ENCODE results near the gene ZNF708.
"Not testable (repeated sequence)": the region's sequence is repeated elsewhere in the genome, so short reads cannot be mapped to it uniquely, and the experiment has no call there.

The ZNF708 gene

DNA sequence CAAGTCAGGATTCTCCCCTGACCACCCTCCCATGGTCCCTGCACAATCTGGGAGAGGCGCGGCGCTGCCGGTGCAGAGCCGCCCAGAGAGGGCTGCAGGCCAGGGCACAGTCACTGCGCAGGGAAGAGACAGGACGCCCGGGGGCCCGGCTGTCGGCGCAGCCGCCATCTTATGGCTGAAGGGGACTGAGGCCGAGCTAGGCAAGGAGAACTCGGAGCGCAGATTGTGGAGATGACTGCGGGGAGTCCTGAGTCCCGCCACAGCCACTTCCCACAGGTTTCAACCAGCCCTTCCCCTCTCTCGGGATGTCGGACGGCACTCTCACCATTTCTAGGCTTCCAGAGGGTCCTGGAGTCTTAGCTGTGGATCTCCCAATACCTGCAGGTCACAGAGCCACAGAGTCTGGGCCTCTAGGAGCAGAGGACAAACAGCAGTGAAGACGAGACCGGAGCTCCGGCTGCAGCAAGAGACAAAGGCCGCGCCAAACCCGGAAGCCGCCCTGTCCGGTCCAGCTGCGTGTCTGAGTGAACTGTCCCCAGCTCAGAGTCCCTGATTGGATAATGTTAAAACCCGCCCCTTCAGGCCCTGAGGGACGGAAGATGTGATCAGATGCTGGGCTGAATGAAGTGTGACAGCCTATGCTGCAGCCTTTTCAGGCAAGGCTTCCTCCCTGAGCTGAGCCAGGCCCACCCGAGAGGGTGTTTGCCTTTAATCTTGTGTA, at the start of gene ZNF708:
TSS of gene ZNF708 (minus strand) at position 526 of the 721 bp plus-strand sequence. CDS start at position 328, 198 bp downstream.
- DNase-seq = peak; percentile 94

DNA sequence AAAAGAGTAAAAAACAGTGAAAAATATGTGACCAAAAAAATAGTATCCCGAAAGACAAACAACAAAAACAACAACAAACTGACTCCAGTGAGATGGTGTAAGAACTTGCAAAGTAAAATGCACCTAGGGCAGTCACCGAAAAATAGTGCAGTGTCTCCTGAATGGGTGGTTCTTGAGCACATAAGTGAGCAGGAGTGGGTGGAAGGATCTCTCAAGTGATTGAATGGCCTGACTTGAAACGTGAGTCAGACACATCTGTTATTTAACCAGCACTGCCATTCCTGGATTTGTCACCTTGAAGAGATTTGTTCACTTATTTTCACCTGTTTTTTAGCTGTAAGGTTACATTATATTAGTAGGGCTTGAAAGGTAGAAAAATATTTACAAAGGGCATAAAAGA, 33.1 kb upstream of the ZNF708 start:
- no peak for DNase-seq

DNA sequence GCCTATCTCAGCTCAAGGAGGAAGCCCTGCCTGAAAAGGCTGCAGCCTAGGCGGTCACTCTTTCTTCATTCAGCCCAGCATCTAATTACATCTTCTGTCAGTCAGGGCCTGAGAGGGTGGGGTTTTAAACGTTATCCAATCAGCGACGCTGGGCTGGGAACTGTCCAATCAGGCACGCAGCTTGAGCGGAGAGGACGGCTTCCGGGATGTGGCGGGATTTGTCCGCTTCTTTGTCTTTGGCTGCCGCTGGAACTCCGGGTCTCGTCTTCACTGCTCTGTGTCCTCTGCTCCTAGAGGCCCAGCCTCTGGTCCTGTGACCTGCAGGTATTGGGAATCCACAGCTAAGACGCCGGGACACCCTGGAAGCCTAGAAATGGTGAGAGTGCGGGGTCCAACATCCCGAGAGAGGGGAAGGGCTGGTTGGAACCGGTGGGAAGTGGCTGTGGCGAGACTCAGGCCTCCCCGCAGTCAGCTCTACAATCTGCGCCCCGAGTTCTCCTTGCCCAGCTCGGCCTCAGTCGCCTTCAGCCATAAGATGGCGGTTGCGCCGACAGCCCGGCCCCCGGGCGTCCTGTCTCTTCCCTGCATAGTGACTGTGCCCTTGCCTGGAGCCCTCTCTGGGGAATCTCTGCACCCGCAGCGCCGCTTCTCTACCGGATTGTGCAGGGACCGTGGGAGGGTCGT, 29.7 kb upstream of the ZNF708 start, which contains the start of gene ZNF738:
TSS of gene ZNF738 (plus strand) at position 233 of the 684 bp plus-strand sequence. CDS start at position 374, 141 bp downstream.
- DNase-seq = peak; percentile 92

GRCh38 chr19:21352830-21353229, 23.6 kb upstream of the ZNF708 start:
- no peak for DNase-seq

DNA sequence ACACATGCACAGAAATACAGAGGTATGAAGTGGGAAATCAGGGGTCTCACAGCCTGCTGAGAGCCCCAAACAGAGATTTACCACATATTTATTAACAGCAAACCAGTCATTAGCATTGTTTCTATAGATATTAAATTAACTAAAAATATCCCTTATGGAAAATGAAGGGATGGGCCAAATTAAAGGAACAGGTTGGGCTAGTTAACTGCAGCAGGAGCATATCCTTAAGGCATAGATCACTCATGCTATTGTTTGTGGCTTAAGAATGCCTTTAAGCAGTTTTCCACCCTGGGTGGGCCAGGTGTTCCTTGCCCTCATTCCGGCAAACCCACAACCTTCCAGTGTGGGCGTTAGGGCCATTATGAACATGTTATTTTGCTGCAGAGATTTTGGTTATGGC, 15.6 kb upstream of the ZNF708 start:
- not testable (repeated sequence) for DNase-seq

DNA sequence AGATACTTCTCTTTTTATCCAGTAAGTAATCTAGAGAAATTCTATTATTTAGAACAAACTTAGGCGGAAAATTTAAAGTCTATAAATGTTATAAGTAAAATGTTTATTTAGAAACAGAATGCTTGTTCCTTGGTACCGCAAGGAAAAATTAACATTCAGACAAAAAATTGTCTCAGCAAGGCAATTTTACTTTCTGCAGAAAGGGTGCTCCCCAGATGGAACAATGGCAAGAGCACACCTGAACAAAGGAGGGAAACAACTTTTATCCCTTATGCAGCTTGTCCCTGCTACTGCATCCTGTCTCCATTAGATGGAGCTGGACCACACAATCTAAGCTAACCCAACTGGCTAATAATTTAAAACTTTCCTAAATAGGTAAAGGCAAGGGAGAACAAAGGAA, 6.5 kb upstream of the ZNF708 start:
- no peak for DNase-seq

DNA sequence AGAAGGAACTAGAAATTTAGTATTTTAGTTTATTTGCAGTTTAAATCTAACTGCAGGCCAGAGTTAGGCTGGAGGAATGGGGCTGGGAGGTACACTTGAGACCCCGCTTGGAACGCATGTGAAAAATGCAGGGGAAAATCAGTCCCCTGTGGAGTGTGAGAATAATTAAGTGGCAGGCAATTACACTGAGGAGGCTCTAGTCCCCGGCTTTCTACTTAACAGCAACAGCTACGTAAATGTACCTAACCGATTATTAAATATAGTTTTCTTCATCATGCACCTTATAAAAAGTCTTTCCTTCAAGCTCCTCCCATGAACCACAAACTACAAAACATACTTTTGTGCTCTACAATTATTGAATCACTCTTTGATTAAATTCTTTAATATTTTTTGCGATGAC, 804 bp downstream of the ZNF708 start:
- DNase-seq = no peak

GRCh38 chr19:21326169-21326568, 3.0 kb downstream of the ZNF708 start:
- no peak for DNase-seq

GRCh38 chr19:21323000-21323399, 6.2 kb downstream of the ZNF708 start:
- DNase-seq = no peak

GRCh38 chr19:21322528-21322927, 6.7 kb downstream of the ZNF708 start:
- DNase-seq = no peak

- DNase-seq = no peak
Observed at GRCh38 chr19:21321996-21322395, 7.2 kb downstream of the ZNF708 start.

DNA sequence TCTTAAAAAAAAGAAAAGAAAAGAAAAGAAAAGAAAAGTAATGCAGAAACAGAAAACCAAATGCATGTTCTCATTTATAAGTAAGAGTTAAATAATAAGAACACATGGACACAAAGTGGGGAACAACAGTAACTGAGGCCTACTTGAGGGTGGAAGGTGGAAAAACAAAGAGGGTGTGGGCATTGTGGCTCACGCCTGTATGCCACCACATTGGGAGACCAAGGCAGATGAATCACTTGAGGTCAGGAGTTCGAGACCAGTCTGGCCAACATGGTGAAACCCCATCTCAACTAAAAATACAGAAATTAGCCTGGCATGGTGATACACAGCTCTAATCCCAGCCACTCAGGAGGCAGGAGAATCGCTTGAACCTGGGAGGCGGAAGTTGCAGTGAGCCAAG, 8.1 kb downstream of the ZNF708 start:
- DNase-seq = no peak

GRCh38 chr19:21317821-21318220, 11.4 kb downstream of the ZNF708 start:
- no peak for DNase-seq

- peak; percentile 87 for DNase-seq
Observed at GRCh38 chr19:21314676-21315075, 14.5 kb downstream of the ZNF708 start.

GRCh38 chr19:21312807-21313206, 16.4 kb downstream of the ZNF708 start:
- not testable (repeated sequence) for DNase-seq

GRCh38 chr19:21308773-21309172, 20.4 kb downstream of the ZNF708 start:
- peak; percentile 80 for DNase-seq

- not testable (repeated sequence) for DNase-seq
Observed at GRCh38 chr19:21306881-21307479, 22.2 kb downstream of the ZNF708 start.

DNA sequence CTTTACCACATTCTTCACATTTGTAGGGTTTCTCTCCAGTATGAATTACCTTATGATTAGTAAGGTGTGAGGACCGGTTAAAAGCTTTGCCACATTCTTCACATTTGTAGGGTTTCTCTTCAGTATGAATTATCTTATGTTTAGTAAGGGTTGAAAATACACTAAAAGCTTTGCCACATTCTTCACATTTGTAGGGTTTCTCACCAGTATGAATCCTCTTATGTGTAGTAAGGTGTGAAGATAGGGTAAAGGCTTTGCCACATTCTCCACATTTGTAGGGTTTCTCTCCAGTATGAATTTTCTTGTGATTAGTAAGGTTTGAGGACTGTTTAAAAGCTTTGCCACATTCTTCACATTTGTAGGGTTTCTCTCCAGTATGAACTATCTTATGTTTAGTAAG, 35.4 kb downstream of the ZNF708 start:
- DNase-seq = not testable (repeated sequence)

GRCh38 chr19:21269813-21270212, 59.4 kb downstream of the ZNF708 start:
- DNase-seq = no peak

GRCh38 chr19:21264891-21265290, 64.3 kb downstream of the ZNF708 start:
- DNase-seq = no peak

DNA sequence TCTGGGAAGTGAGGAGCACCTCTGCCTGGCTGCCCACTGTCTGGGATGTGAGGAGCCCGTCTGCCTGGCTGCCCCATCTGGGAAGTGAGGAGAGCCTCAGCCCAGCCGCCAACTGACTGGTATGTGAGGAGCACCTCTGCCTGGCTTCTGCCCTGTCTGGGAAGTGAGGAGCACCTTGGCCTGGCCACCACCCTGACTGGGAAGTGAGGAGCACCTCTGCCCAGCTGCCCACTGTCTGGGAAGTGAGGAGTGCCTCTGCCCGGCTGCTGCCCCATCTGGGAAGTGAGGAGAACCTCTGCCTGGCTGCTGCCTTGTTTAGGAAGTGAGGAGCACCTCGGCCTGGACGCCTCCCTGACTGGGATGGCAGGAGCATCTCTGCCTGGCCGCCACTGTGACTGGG, 64.8 kb downstream of the ZNF708 start:
- DNase-seq = no peak

- not testable (repeated sequence) for DNase-seq
Observed at GRCh38 chr19:21260848-21261381, 68.3 kb downstream of the ZNF708 start.

DNA sequence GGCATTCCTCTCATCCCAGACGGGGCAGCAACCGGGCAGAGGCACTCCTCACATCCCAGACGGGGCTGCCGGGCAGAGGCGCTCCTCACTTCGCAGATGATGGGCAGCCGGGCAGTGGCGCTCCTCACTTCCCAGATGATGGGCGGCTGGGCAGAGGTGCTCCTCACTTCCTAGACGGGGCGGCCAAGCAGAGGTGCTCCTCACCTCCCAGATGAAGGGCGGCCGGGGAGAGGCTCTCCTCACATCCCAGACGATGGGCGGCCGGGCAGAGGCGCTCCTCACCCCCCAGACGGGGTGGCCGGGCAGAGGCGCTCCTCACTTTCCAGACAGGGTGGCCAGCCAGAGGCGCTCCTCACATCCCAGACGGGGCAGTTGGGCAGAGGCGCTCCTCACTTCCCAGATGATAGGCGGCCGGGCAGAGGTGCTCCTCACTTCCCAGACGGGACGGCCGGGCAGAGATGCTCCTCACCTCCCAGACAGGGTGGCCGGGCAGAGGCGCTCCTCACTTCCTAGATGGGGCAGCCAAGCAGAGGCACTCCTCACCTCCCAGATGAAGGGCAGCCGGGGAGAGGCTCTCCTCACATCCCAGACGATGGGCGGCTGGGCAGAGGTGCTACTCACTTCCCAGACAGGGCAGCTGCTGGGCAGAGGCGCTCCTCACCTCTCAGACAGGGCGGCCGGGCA, 68.9 kb downstream of the ZNF708 start:
- no peak for DNase-seq

Measured in inflammatory macrophage treated with lipopolysaccharide for 4 hours (primary cell).